ENCODE results near the gene MB.

GRCh38 chr22:35653824-35654223, 36.7 kb upstream of the MB start:
- TF ChIP-seq CTCF (IDR thresholded peaks at IDR 0.05), result no peak
- TF ChIP-seq POLR2A (IDR thresholded peaks at IDR 0.05), result no peak

Measured in Peyer's patch (tissue), 4 donors.